Measurements from ENCODE around the gene ZGLP1.

GRCh38 chr19:10270180-10270615 is 39.4 kb downstream of the ZGLP1 start:
- no peak for TF ChIP-seq ZNF510 (CRISPR knock-in tag; IDR thresholded peaks at IDR 0.05; ENCODE audit: low read depth)
- no peak for TF ChIP-seq ZNF143 (CRISPR knock-in tag; IDR thresholded peaks at IDR 0.05)
- TF ChIP-seq TBX2 (CRISPR knock-in tag; IDR thresholded peaks at IDR 0.05; ENCODE audit: borderline replicate concordance) = no peak
- no peak for TF ChIP-seq CTCF (CRISPR knock-in tag; IDR thresholded peaks at IDR 0.05)
- no peak for TF ChIP-seq TCF7L2 (IDR thresholded peaks at IDR 0.05; ENCODE audit: low read depth, low read length)
- no peak for TF ChIP-seq PRDM4 (CRISPR knock-in tag; IDR thresholded peaks at IDR 0.05; ENCODE audit: borderline replicate concordance)
- TF ChIP-seq ZNF383 (CRISPR knock-in tag; IDR thresholded peaks at IDR 0.05; ENCODE audit: borderline replicate concordance) = no peak
- no peak for TF ChIP-seq ZNF776 (CRISPR knock-in tag; IDR thresholded peaks at IDR 0.05)
- no peak for TF ChIP-seq ZBTB26 (CRISPR knock-in tag; IDR thresholded peaks at IDR 0.05; ENCODE audit: borderline replicate concordance)

All from HepG2 (cell line).